Suprapubic skin (tissue), 4 donors: ENCODE measurements around the gene SAMHD1. TPM values are rescaled to one million over a fixed set of nuclear protein-coding genes. Genes with fewer than 3 reads are reported as not detected.
"Not testable (repeated sequence)": the region's sequence is repeated elsewhere in the genome, so short reads cannot be mapped to it uniquely, and the experiment has no call there.

ENCODE experiments used
- DNase-seq, 2 donors: peaks; one replicate each; pipeline ENCODE4 v3.0.0-alpha.2; 2019; ENCODE audit warnings: low spot score in 2 of 2
- H3K27ac ChIP-seq: fragments of 200-600 bp; sonication (generic); one replicate; pipeline ENCODE4 v1.5.1; 2019
- H3K27me3 ChIP-seq: fragments of 200-600 bp; sonication (generic); one replicate; pipeline ENCODE4 v1.5.1; 2019
- H3K36me3 ChIP-seq: fragments of 200-600 bp; sonication (generic); one replicate; pipeline ENCODE4 v1.5.1; 2019
- H3K4me1 ChIP-seq: fragments of 200-600 bp; sonication (generic); one replicate; pipeline ENCODE4 v1.5.1; 2019
- H3K4me3 ChIP-seq: fragments of 200-600 bp; sonication (generic); one replicate; pipeline ENCODE4 v1.5.1; 2019; ENCODE audit warnings: mild to moderate bottlenecking
- H3K9me3 ChIP-seq: fragments of 200-600 bp; sonication (generic); one replicate; pipeline ENCODE4 v1.5.1; 2019
- EP300 ChIP-seq: sonication (generic); formaldehyde crosslinking; IDR thresholded peaks from one replicate; pipeline ENCODE4 v1.6.1; 2017; ENCODE audit warnings: antibody characterized with exemption
- POLR2A ChIP-seq, 2 donors: fragments of 450-650 bp; IDR thresholded peaks; one replicate each; pipeline ENCODE4 v1.6.1; 2017; ENCODE audit warnings: antibody characterized with exemption in 2 of 2, mild to moderate bottlenecking in 2 of 2, moderate library complexity in 2 of 2
- POLR2AphosphoS5 ChIP-seq, 3 donors: sonication (generic); formaldehyde crosslinking; IDR thresholded peaks; one replicate each; pipeline ENCODE4 v1.6.1; 2017; ENCODE audit warnings: antibody characterized with exemption in 3 of 3
- WGBS: methylation state at CpG from one replicate; pipeline ENCODE4 v1.1.5; 2018; 5-methylcytosine and 5-hydroxymethylcytosine counted together
- total RNA-seq, 4 donors: library from RNA; depleted of rRNA; stranded (reverse); fragments of >200 nt; gene quantifications; one replicate each; pipeline ENCODE4 v1.1.0, GENCODE V29; 2016
- TF ChIP-seq, protein P1 (sequence below), 2 donors: fragments of 200-600 bp in 1 of 2; fragments of 450-650 bp in 1 of 2; sonication (generic) in 1 of 2; IDR thresholded peaks; one replicate each; pipeline ENCODE4 v1.5.1; 2016 to 2019; ENCODE audit warnings: antibody characterized with exemption in 2 of 2, mild to moderate bottlenecking in 1 of 2, moderate library complexity in 1 of 2

Gene SAMHD1
- total RNA-seq, 4 donors from 2014 or later = 32.9 to 77.4 (median 44.2) TPM

DNA sequence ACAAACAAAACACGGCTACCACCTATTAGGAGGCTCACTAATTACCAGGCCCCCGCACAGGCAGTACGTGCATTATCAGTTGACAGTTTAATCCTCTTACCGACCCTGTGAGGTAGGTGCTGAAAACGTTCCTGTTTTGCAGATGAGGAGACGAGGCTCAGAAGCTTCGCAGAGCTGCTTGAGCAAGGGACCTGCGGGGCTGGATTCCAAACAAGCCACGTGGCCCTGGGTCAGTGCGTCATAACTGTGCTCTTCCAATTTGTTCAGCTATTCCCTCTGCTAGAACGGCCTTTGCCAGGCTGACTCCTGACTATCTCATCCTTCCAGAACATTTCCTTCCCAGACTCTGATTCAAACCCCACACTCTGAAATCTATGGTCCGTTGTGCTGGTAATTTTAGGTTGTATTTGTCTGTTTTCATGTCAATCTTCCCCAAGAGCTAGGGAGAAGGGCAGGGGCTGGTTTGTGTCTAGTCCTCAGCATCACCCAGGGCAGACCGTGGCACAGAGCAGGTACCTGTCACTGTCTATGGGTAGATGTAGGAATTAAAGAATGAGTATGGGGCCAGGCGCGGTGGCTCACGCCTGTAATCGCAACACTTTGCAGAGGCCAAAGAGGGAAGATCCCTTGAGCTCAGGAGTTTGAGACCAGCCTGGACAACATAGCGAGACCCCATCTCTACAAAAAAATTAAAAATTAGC is 104.3 kb downstream of the SAMHD1 start:
- no peaks in the 10 kb centered on the region for H3K27me3 ChIP-seq
- H3K27ac ChIP-seq = peak overlapping the region; percentile 83
- H3K4me1 ChIP-seq = peaks cover 62% of the 10 kb centered on the region
- no peaks in the 10 kb centered on the region for H3K9me3 ChIP-seq
- DNase-seq = peak; percentile 89 to 90
- no peaks in the 10 kb centered on the region for H3K36me3 ChIP-seq
- WGBS = 63% methylated on average over 18 of the region's 18 CpGs
- TF ChIP-seq POLR2A (IDR thresholded peaks at IDR 0.05) (no peak), POLR2AphosphoS5 (IDR thresholded peaks at IDR 0.05) (peak in 1 of 3 donors; percentile 61), EP300 (peak; percentile 16)
- no peak overlapping the region for H3K4me3 ChIP-seq

DNA sequence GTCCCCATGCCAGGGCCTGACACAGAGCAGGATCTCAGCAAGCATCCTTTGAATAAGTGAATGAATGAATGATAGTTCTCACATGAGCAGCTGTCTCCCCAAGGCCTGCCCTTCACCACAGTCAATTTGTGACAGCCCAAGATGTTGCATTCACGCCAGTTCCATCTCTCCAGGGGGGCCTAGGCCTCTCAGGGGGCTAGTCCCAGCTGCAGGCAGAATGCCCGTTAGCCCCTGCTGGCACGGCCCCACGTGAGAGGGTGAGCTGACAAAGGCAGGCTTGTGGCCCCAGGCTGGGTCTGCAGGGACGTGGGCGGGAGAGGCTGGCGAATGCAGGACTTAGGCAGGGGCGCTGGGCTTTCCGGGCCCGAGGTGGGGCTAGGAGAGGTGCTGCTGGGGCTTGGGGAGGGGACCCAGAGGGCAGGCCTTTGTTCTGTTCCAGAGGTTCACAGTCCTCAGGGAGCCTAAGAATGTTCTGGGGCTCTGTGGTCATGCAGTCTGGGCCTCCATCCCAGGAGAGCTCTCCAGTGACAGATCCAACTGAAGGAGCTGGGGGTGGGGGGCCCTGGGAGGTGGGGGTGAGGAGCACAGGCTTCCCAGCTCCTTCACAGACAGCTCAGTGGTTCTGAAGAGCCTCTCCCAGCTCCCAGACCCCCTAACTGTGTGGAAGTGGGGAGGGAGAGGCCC is 106.1 kb downstream of the SAMHD1 start:
- Histone ChIP-seq H3K9me3 (no peaks in the 10 kb centered on the region), H3K4me1 (peaks cover 66% of the 10 kb centered on the region), H3K36me3 (no peaks in the 10 kb centered on the region), H3K27me3 (no peaks in the 10 kb centered on the region), H3K27ac (peak overlapping the region; percentile 83), H3K4me3 (no peak overlapping the region)
- DNase-seq = no peak
- TF ChIP-seq, protein P1, sequence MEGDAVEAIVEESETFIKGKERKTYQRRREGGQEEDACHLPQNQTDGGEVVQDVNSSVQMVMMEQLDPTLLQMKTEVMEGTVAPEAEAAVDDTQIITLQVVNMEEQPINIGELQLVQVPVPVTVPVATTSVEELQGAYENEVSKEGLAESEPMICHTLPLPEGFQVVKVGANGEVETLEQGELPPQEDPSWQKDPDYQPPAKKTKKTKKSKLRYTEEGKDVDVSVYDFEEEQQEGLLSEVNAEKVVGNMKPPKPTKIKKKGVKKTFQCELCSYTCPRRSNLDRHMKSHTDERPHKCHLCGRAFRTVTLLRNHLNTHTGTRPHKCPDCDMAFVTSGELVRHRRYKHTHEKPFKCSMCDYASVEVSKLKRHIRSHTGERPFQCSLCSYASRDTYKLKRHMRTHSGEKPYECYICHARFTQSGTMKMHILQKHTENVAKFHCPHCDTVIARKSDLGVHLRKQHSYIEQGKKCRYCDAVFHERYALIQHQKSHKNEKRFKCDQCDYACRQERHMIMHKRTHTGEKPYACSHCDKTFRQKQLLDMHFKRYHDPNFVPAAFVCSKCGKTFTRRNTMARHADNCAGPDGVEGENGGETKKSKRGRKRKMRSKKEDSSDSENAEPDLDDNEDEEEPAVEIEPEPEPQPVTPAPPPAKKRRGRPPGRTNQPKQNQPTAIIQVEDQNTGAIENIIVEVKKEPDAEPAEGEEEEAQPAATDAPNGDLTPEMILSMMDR (IDR thresholded peaks at IDR 0.05) = no peak
- TF ChIP-seq EP300 (no peak), POLR2A (IDR thresholded peaks at IDR 0.05) (no peak), POLR2AphosphoS5 (IDR thresholded peaks at IDR 0.05) (no peak)
- WGBS = 60% methylated on average over 4 of the region's 10 CpGs

- 95% methylated on average over 9 of the region's 9 CpGs for WGBS
- Histone ChIP-seq H3K4me1 (peaks cover 46% of the 10 kb centered on the region), H3K36me3 (peaks cover 10% of the 10 kb centered on the region), H3K27ac (peak overlapping the region; percentile 75)
- not testable (repeated sequence) for H3K4me3 ChIP-seq, H3K27me3 ChIP-seq, H3K9me3 ChIP-seq, DNase-seq
These were observed 110.5 kb downstream of the SAMHD1 start for GRCh38 chr20:36841030-36841429.

Other genes with a start within 250 kb of the SAMHD1 start
- 10 to 100 TPM; 19.2 to 24.2 (median 22.7) TPM for gene NDRG3, start 205.6 kb downstream of the SAMHD1 start, total RNA-seq
- 10 to 100 TPM in 1 of 4 donors, 1 to 10 TPM in 3; 6.7 to 13.5 (median 9.6) TPM for gene DSN1, start 177.9 kb downstream of the SAMHD1 start, total RNA-seq
- not detected for gene TLDC2, start 75.6 kb downstream of the SAMHD1 start, total RNA-seq
- gene RBL1, start 144.3 kb upstream of the SAMHD1 start, total RNA-seq = 10 to 100 TPM in 1 of 4 donors, 1 to 10 TPM in 3; 7.5 to 11.5 (median 8.9) TPM
- 100 to 1,000 TPM in 3 of 4 donors, 10 to 100 TPM in 1; 71.9 to 138 (median 132) TPM for gene RPN2, start 227.6 kb upstream of the SAMHD1 start, total RNA-seq
- 1 to 10 TPM in 3 of 4 donors, under 1 TPM in 1; 0.83 to 4.7 (median 3.1) TPM for gene MROH8, start 227.8 kb upstream of the SAMHD1 start, total RNA-seq